Transverse colon (tissue), 4 donors: Measurements from ENCODE around the gene RPL37.

Experiments used
- CTCF ChIP-seq, 5 experiments: fragments of 200-600 bp in 3 of 5; fragments of 450-650 bp in 2 of 5; sonication (generic) in 3 of 5; IDR thresholded peaks; 1 replicate in 2 of 5; 2 replicates in 3 of 5; pipeline ENCODE4 v1.5.1; 2016 to 2017; ENCODE audit warnings: antibody characterized with exemption in 5 of 5, inconsistent platforms in 3 of 5, mild to moderate bottlenecking in 2 of 5, moderate library complexity in 1 of 5
- EP300 ChIP-seq: sonication (generic); formaldehyde crosslinking; IDR thresholded peaks from one replicate; pipeline ENCODE4 v1.6.1; 2017; ENCODE audit warnings: antibody characterized with exemption, low read depth
- POLR2A ChIP-seq: fragments of 450-650 bp; IDR thresholded peaks from one replicate; pipeline ENCODE4 v1.6.1; 2016; ENCODE audit warnings: antibody characterized with exemption, mild to moderate bottlenecking, moderate library complexity
- POLR2AphosphoS5 ChIP-seq, 3 donors: sonication (generic); formaldehyde crosslinking; IDR thresholded peaks; one replicate each; pipeline ENCODE4 v1.6.1; 2016; ENCODE audit warnings: antibody characterized with exemption in 3 of 3

GRCh38 chr5:40775846-40776657, 59.0 kb downstream of the RPL37 start:
- TF ChIP-seq CTCF (IDR thresholded peaks at IDR 0.05) (no peak), POLR2A (no peak), POLR2AphosphoS5 (IDR thresholded peaks at IDR 0.05) (no peak), EP300 (no peak)
